Myocyte (in vitro differentiated cells): ENCODE results near the gene KIF1B. TPM values are rescaled to one million over a fixed set of nuclear protein-coding genes. Genes with fewer than 3 reads are reported as not detected.
"Not testable (repeated sequence)": the region's sequence is repeated elsewhere in the genome, so short reads cannot be mapped to it uniquely, and the experiment has no call there.

Experiments
- DNase-seq: peaks from one replicate; pipeline ENCODE4 v3.0.0-alpha.2; 2012; ENCODE audit warnings: low read depth
- total RNA-seq: library from RNA; depleted of rRNA; stranded (reverse); fragments of >200 nt; gene quantifications from 2 replicates; pipeline ENCODE4 v1.2.3, GENCODE V29; 2014

KIF1B gene
- total RNA-seq, 1 donor from 2014 or later, result 155 TPM

GRCh38 chr1:10386761-10387676 is 176.6 kb downstream of the KIF1B start:
- no peak for DNase-seq

DNA sequence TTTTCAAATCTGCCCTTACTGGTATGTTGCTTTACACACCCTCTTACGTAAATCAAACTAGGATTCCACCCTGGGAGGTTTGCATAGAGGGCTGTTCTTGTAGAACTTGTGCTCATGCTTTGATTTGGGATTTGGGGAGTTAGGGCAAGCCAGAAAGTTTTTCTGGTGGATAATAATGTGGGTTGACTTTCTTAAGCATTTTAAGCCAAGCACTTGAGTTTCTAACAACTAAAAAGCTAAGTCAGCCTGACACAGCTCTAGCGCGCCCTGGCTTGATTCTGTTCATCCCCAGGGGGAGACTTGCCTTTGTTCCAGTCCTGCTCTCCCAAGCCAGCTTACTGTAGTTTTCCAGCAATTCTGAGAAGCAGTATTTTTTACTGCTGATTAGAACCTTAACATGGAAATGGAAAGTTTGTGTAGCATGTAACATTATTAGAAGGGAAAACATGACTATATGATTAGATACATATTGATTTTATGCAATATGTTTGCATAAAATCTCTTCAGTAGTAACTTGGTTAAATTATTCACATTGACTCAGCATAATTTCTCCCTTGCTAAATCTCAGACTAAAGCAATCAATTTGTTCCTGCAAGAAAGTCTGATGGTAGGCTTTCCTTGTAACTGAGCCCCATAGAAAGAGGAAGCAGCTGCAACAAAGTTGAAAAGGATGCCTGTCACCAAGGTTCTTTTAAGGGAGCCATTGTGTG is 177.5 kb downstream of the KIF1B start:
- peak; percentile 64 for DNase-seq

DNA sequence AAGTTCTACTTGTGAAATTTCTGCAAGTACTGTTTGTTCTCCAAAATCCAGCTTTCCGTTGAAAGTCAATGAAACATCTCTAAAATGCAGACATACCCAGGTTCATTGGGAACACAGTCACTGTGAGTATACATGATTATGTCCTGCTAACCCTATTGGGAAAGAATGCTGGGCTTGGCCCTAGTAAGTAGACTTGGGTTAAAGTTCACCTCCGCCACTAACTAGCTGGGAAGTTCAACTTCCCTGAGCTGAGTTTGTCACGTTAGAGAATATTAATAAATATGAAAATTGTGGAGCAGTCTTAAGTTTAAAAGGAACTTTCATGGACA is 178.0 kb downstream of the KIF1B start:
- no peak for DNase-seq

DNA sequence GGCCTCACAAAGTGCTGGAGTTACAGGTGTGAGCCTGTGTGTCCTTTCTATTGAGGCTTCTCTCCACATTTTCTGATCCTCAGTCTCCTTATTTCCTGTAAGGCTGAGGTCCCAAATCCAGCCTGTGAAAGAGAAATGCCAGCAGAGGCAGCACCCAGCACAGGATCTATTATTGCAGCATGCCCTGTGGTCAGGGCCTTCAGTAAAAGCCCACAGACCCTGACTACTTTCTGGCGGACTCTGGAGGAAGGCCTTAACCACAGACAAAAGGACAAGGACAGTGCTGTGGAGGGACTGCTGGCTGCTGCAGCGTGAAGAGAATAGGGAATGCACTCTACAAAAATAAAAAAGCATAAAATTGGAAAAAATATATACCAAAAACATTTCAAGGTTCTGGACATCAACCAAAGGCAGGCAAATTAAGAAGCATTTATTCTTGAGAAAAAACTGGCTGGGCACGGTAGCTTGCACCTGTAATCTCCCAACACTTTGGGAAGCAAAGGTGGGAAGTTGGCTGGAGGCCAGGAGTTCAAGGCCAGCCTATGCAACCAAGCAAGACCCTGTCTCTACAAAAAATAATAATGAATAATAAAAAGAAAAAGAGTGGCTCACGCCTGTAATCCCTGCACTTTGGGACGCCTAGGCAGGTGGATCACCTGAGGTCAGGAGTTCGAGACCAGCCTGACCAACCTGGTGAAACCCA is 179.1 kb downstream of the KIF1B start:
- peak; percentile 41 for DNase-seq

GRCh38 chr1:10396870-10397269 is 186.5 kb downstream of the KIF1B start:
- no peak for DNase-seq

DNA sequence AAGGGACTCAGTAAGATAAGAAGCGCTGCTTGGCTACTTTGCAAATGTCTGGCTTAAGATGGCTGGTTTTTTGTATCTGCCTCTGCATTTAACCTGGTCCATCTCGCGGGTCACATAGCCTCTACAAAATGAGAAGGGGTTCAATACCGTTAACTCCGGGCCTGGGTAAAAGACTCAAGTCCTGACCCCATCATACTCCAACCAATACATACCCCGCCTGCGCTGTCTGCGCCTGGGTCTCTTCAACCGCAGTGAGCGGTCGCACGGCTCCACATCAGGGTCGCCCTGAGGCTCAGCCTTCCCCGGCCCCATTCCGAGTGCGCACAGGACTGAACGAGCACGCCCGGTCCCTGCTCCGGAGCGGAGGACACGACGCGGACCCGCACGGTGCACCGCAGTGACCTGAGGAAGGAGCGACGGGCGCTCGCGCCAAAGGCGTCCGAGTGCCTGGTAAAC is 187.9 kb downstream of the KIF1B start:
- no peak for DNase-seq

DNA sequence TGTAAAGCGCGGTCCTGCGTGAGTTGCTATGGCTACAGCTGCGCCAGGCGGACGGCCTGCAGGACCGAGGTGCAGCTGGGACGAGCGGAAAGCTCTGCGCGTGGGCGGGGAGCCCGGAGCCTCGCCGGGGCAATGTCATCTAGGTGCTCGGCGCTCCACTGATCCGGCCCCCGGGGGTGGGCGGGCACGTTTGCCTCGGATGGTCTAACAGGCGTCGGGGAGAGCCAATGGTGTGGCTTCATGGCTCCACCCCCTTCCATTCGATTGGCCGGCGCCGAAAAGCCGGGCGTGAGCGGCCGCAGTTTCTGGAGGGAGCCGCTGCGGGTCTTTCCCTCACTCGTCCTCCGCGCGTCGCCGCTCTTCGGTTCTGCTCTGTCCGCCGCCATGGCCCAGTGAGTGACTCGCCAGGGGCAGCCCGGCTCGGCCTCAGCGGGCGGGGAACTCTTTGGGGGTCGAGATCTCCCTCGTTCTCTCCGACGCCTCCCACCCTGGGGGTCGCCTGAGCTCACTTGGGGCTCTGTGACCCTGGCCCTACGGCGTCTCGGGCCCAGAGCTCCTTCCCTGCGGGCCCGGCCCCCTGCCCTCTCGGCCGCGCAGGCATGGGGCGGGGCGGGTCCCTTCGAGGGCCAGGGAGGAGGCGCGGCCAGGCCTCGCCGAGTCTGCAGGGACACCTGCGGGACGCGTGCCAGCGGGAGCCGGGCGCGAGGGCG is 188.5 kb downstream of the KIF1B start, which contains the start of gene PGD:
Gene PGD, plus strand, starts transcription at position 331 of the 710 bp plus-strand sequence. Its CDS starts 54 bp downstream, at position 385.
- DNase-seq, result peak; percentile 99

- DNase-seq, result peak; percentile 57
Measured at GRCh38 chr1:10399444-10399941, 189.1 kb downstream of the KIF1B start.

GRCh38 chr1:10400013-10400412 is 189.6 kb downstream of the KIF1B start:
- no peak for DNase-seq

- DNase-seq, result peak; percentile 38
Measured at GRCh38 chr1:10401281-10401680, 190.9 kb downstream of the KIF1B start.

- DNase-seq, result peak; percentile 35
Measured at GRCh38 chr1:10402729-10403274, 192.4 kb downstream of the KIF1B start.

DNA sequence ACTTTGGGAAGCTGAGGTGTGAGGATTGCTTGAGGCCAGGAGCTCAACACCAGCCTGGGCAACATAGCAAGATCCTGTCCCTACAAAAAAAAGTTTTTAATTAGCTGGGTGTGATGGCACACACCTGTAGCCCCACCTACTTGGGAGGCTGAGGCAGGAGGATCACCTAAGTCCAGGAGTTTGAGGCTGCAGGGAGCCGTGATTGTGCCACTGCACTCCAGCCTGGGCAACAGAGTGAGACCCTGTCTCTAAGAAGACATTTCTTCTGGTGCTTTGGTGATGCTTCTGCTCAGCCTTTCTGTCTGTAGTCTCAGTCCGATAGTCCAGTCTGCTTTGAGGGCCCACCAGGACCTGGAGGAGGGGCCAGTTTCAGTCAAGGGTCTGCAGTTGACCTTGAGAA is 196.8 kb downstream of the KIF1B start:
- DNase-seq, result no peak

DNA sequence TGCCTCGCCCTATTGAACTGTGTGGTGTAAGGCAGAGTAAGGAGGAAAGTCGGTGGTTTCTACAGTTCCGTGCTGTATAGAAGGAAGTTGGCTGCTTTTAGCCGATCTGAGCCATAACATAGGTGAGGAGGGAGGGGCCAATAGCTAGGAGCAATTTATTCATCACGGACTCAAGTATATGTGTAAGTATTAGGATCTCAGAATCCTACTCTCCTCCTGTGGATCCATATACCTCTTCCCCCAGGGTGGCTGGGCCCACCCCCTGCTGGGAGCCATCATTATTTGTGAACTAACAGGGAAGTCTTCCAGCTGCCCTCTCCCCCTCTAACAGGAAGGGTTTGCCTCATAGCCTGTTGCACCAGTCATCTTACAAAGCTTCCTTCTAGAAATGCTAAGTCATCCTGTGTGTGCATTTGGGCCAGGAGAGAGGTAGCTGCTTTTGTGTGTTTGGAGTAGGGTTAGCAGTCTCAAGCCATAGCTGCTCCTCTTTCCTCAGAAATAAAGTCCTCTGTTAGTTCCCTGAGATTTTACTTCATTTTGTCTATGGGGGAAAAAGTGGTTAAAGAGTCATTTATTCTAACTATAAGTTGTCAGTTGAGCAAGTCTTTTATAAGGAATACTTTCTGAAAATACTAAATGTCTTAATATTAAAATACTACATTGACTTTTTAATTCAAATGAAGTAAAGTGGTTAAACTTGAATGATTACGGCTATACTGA is 205.0 kb downstream of the KIF1B start:
- peak; percentile 22 for DNase-seq

DNA sequence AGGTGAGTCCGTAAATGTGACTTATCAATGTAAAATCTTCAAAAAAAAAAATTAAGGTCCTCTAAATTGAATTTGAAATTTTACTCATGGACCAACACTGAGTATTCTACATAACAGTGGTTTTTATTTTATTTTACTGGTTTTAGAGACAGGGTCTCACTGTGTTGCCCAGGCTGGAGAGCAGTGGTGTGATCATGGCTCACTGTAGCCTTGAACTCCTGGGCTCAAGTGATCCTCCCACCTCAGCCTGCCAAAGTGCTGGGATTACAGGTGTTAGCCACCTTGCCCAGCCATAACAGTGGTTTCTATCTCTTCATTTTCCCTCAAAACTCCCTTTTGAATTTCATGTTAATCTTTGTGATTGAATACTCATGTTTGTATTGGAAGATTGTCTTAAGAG is 205.6 kb downstream of the KIF1B start:
- DNase-seq, result not testable (repeated sequence)

DNA sequence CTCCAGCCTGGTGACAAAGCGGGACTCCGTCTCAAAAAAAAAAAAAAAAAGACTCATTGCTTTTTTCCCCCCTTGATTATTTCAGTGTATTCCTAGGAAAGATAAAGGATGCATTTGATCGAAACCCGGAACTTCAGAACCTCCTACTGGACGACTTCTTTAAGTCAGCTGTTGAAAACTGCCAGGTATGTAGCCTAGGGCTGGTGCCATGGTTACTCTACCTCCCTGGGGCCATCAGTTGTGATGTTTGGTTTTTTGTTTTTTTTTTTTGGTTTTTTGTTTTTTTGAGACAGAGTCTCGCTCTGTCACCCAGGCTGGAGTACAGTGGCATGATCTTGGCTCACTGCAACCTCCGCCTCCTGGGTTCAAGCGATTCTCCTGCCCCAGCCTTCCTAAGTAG is 208.4 kb downstream of the KIF1B start:
- DNase-seq, result not testable (repeated sequence)

DNA sequence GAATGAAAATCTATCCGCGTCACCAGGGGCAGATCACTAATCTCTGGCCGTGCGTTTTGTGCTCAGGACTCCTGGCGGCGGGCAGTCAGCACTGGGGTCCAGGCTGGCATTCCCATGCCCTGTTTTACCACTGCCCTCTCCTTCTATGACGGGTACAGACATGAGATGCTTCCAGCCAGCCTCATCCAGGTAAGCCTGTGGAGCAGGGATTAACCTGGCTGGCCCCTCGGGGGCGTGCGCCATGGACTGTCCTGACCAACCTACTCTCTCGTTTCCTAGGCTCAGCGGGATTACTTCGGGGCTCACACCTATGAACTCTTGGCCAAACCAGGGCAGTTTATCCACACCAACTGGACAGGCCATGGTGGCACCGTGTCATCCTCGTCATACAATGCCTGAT is 209.0 kb downstream of the KIF1B start:
- DNase-seq, result no peak

GRCh38 chr1:10421637-10422036 is 211.3 kb downstream of the KIF1B start:
- no peak for DNase-seq

DNA sequence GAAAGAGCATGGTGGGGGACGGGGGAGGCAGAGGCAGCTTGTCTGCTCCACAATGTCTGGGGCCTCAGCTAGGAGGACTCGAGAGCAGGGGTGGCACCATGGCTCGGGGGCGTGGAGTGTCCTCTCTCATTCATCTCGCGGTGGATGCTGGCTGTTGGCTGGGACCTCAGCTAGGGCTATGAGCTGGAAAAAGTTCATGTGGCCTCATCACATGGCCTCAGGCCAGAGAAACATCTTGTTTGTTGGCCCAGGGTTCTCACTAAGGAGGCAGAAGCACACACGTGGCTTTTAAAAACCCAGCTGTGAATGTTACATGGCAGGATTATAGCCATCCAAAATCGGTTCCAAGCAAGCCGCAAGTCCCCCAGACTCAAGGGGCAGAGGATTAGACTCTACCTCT is 213.7 kb downstream of the KIF1B start:
- peak; percentile 37 for DNase-seq

GRCh38 chr1:10424651-10425050 is 214.3 kb downstream of the KIF1B start:
- DNase-seq, result no peak
